Colon (tissue), 2 donors: ENCODE data around the gene ARHGAP44.
"Not testable (repeated sequence)": the region's sequence is repeated elsewhere in the genome, so short reads cannot be mapped to it uniquely, and the experiment has no call there.

Experiments used
- FAIRE-seq: peaks from 2 replicates; lab custom pipeline; 2012; peaks lifted over from hg19 to GRCh38; lab: Jason Lieb, UNC
- donor health status: control.
- donor health status: control.

ARHGAP44 gene

DNA sequence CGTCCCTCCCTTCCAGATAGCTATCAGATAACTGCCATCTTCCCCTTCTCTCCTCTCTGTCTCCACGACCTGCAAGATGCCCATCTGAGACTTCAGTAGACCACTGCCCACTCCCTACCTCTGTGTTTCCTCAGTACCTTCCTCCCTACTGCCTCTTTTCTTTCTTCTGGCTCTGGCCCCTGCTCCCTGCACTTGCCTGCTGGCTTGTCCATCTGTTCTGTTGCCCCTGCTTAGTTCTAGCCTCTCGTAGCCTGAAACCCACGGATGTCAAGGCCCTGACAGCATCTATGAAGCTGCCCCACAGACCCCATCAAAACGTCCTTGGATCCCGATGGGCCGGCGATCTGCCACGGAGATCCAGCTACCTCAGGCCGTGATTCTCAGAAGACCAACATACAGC, 175.5 kb downstream of the ARHGAP44 start:
- no peak for FAIRE-seq

DNA sequence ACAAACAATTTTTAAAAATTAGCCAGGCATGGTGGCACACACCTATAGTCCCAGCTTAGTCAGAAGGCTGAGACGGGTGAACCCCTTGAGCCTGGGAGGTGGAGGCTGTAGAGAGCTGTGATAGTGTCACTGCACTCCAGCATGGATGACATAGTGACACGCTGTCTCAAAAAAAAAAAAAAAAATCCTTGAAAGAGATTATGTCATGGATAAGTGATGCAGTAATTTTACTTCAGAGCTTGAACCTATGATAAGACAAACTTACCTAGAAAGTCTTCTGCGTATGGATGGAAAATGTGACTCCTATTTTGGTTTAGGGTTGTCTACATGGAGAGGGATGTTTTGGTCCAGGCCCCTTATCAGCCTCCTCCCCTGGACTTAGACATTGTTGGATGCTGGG, 176.7 kb downstream of the ARHGAP44 start:
- no peak for FAIRE-seq

DNA sequence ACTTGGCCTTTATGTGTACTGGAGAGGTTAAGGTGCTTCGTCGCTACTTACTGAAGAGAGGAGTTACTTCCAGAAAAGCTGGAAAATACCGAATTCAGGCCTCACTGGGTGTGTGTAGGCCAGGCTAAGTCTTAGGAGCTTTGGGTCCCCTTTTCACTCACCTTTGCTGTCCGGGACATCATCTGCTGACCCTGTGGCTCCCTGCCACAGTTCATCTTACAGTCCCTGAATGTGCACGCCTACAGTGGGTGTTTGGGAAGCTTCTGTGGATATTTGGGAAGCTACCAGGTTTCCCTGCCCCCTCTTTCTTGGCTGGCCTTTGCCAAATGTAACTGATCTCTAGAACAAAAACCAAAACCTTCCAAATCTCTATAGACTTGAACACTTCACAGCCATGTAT, 177.1 kb downstream of the ARHGAP44 start:
- FAIRE-seq = no peak

DNA sequence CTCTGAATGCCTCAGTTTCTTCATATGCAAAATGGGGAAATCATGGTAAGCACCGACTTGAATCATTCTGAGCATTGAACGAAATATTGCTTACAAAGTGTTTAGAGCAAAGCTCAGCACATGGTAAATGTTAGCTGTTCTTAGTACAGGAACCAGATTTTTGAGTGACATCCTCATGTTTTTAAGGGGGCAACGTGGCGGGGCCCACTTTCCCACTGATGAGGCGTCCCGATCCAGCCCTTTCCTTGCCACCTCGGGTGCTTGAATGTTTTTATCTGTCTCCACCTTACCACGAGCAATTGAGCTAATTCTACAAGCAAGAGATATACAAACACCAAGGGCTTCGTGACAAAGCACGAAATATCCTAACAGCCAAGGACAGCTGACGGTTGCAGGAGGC, 178.7 kb downstream of the ARHGAP44 start:
- no peak for FAIRE-seq

DNA sequence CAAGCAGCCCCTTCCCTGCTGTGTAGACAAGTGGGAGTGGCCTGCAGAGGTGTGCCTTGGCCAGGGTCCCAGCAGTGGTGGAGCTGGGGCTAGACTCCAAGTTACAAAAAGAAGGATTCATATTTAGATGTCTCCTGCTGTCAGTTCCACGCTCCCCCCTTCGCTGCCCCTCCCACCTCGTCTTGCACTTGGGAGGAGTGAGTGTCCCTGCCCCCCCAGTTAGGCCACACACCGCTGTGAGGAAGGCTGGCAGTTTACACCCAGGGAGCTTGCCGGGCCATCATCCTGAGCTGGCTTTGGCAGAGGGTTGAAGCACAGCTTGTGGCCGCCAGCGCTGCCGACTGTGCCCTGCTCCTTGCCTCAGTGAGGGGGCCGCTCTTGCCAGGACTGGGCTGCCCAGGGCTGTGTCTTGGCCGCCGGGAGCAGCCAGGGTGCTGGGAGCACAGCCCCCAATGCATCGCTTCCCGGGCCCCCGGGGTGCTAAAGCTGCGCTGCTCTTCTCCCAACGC, 184.3 kb downstream of the ARHGAP44 start:
- no peak for FAIRE-seq

DNA sequence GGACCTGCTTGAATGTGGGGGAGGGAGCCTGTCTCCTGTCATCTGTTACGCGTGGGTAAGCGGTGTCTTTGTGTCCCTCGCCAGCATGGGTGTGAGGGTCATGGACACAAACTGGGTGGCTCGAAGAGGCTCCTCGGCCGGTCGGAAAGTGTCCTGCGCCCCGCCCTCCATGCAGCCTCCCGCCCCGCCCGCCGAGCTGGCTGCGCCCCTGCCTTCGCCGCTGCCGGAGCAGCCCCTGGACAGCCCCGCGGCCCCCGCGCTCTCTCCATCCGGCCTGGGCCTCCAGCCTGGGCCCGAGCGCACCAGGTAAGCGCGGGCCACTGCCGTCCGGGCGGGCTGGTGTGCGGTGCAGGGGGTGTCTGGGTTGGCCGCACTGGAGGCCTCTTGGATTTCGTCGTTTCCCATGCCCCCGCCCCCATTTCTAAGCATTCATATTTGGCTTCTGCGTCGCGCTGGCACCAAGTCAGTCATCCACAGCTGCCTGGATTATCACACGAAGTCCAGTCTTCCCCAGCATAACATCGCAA, 184.8 kb downstream of the ARHGAP44 start:
- no peak for FAIRE-seq

DNA sequence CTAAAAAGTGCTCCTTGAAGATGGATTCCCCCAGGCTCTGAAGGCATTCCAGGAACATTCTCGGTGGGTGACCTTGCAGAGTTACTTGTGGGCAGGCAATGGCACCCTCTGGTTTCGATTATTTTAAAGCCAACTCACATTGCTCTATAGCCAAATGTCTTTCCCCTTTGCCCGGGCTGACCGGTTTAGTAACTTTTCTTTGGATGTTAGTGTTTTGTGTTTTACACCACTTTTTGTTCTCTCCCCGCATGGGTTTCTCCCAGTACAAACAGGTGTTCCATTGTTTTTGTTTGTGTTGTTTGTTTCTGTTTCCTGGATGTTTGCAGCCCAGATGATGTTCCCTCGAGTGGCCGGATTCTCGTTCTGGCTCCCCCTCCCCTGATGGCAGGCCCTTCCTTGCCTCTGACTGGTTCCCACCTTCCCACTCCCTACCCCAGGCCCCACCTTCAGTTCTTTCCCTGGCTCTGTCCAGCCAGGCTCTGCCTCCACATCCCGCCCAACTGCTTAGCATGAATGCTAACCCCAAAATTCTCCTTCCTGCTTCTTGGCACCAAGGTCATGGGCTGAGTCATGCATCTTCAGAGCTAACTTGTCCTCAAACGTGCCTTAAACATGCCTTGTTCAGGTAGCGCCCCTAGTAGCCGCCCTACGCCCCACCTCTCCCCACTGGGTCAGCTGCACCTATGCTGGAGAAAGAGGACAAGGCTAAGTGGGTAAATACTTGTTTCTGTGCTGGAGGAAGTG, 187.9 kb downstream of the ARHGAP44 start:
- FAIRE-seq = no peak

DNA sequence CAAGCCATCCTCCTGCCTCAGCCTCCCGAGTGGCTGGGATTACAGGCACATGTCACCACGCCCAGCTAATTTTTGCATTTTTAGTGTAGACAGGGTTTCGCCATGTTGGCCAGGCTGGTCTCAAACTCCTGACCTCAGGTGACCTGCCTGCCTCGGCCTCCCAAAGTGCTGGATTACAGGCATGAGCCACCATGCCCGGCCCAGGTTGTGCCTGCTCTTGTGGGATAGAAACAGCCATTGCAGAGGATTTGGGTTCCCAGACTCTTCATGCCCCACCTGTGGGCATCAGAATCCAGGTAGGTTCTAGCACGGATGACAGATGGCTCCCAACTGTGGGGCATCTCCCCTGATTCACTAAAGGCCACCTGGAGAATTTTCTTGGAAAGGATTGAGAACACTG, 189.5 kb downstream of the ARHGAP44 start:
- FAIRE-seq = not testable (repeated sequence)

DNA sequence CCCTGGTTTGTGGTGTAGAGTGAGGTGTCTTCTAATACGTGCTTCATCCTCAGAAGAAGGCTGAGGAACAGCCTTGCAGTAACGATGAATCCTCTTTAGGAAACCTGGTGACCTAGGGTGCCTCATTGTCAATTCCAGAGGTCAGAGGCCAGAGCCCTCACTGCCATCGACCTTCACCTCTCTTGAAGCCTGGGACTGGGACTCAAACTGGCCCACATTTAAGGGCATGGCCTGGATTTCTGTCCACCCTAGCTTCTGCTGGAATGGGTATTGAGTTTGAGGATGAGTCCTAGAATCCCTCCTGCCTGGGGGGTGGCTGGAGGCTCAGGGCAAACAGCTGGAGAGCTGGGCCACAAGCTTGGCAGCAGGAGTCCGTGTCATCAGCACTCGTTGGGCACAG, 189.9 kb downstream of the ARHGAP44 start:
- FAIRE-seq = no peak

DNA sequence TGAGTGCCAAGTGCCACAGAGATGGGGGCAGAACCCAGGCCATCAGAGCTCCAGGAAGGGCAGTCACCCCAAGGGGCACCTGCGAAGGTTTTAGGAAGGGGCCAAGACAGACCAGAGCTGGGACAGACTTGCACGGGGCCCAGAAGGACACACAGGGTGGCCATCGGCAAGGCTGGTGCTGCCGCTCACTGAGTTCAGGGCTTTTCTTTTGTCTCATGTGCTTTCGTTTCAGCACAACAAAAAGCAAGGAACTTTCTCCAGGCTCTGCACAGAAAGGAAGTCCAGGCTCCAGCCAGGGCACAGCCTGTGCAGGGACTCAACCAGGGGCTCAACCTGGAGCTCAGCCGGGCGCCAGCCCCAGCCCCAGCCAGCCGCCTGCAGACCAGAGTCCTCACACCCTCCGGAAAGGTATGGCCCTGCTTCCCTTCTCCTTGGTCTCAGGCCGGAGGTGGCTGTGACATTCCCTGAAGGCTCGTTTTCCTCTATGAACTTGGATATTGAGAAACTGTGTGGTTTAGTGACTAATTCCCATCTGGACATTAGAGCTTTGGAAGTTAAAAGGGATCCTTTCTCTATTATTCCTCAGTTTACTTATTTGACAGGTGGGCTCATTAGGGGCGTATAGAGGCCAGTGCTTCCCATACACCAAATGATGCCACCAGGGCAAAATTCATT, 190.7 kb downstream of the ARHGAP44 start:
- no peak for FAIRE-seq

DNA sequence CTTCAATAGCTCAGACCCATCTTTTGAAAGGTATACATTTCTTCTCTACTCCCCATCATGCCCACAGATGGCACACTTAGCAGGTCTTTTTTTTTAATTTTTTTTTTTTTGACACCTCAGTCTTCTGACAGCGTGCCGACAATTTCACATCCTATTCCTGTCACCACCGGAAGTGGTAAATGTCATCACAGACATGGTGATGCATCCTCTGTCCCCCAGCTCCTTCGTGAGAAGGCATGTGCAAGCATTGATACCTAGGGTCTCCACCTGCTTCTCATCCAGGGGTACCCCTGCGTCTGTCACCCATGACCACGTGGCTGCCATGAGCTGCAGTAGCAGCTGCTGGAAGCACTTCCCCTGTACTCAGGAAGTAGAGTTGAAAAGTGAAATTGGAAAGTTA, 192.9 kb downstream of the ARHGAP44 start:
- no peak for FAIRE-seq

DNA sequence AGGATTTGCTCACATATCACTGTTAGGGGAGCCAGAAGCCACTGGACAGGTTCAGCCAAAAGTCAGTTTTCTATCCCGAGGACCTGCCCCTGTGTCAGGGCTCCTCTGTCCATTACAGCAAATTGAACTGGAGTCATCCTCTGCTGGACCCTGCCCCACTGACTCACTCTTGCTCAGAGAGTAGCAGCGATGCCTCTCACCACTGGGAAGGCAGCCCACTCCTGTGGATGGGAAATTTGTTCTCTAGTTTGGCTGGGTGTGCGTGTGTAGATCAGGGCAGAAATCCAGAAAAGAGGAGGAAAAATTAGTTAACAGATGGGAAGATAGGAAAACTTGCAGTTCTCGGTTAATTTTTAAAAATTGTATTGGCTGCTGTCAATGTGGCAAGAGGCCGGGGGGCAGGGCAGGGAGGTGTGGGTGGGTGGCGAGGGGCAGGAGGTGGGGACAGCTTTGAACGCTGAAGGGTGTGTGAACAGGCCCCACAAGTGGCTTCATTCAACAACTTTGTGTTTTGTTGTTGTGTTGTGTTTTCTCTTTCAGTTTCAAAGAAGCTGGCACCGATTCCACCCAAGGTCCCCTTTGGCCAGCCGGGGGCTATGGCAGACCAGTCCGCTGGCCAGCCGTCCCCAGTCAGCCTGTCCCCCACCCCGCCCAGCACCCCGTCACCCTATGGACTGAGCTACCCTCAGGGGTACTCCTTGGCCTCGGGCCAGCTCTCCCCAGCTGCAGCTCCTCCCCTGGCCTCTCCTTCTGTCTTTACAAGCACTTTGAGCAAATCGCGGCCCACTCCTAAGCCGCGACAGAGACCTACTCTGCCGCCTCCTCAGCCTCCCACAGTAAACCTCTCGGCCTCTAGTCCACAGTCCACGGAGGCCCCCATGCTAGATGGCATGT, 194.9 kb downstream of the ARHGAP44 start:
- FAIRE-seq = no peak

DNA sequence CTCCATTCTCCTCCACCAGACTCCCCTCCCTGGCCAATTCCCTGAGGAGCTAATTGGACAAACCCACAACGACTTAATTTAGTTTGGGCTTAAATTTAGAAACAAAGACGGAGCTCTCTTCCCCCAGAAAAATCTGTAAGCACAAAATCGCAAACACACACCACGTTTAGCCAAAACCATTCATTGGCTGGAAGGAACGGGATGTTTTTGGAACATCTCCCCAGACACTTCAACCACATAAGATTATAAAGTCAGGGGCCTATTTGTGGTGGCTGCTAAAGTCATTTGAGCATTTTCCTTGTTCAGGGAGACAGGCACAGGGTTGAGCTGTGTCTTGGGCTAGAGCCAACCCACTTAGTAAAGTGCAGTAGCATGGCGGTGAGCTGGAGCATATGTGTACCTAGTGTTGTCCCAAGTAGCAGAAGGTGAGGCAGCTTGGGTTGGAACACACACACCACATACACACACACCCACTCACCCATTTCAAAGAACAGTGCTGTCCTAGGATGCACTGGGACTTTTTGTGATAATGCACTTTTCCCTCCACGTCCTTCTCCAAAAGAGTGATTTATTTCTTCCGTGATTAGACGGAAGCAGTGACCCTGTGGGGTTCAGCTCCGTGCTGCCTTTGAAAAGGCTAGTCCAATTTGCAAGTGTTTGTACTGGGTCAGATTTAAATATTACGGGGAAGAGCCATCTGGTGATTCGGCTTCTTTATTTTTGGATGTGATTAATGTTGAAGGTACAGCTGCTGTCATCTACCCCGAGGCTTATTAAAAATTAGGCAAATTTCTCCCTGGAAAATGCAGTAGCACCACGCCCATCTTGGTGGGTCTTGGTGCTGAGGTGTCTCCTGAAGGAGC, 196.4 kb downstream of the ARHGAP44 start:
- FAIRE-seq = no peak

DNA sequence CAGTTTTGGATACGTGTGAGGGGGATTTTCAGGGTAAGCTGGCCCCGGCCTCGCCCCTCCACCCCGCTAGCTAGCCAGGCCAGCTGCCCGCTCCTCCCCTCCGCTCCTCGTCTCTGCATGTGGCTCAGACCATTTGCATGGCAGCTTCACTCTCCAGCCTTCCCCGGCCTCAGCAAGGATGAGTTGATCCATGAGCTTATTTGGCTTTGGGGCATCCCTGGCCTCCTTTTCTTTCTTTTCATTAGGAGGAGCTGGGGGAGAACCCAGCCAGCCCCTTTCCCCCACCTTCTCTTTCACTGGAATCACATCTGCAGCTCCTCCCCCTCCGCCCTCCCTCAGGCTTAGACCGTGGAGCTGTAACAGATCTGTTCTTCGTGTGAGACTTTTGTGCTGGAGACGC, 197.8 kb downstream of the ARHGAP44 start:
- FAIRE-seq = no peak

DNA sequence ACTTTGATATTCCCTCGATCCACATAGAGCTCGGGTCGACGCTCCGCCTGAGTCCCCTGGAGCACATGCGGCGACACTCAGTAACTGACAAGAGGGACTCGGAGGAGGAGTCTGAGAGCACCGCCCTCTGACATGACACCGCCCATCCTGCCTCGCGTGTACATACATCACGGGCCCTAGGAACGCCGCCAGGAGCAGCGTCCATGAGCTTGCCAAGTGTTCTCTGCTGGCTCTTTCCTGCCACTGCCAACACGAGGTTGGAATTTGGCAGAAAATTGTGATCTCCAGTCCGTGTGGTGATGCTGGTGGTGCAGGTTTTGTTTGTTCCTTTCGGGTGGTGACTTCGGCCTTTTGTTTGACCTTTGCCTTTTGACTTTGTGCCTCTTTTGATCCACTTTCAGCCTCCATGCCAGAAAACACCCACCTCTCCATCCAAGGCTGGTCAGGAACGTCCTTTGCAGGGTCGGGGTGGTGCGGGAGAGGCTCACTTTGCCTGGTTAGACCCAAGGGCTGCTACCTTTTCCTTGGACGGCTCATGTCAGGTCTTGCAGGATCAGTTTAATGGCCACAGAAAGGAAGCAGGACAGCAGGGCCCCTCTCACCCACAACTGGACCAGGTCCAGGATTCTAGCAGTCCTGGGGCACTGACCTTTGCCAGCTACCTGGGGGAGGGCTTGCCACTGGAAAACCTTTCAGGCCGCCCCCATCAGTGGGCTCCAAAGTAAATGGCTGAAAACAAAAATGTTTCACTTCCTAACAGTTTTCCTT, 200.9 kb downstream of the ARHGAP44 start:
- FAIRE-seq = no peak

DNA sequence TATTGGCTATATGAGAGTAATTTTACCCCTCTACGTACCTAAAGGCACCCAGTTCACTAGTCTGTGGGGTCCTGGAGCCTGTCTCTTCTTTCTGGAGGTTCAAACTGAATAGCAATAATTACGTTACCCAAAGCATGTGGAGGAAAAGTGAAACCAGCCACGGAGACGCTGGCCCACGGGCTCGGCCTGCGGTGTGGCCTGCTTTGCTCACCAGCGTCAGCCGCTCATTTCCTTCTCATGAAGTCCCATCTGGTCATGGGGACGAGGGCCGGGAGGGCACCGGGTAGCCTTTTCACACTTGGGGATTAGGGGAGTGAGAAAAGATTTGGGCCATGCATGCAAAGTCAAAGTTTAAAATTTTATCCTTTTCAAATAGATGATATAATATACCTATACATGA, 201.6 kb downstream of the ARHGAP44 start:
- no peak for FAIRE-seq

DNA sequence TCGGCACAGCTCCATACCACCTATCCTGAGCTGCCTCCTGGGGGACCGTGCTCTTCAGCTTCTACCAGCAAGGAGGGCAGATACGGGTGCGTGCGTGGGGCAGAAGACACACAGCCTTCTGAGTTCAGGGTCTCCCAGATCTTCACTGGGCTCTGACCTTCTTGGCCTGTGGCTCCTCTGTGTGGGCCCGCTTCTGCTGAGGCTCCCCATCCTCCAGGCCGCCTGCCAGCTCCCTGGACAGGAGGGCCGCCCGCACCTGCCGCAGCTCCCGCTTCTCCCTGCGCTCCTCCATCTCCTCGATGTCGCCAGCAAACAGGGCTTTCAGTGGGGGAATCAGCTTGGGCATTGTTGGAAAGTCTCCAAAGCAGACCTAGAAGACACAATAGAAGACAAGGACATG, 203.4 kb downstream of the ARHGAP44 start:
- no peak for FAIRE-seq

DNA sequence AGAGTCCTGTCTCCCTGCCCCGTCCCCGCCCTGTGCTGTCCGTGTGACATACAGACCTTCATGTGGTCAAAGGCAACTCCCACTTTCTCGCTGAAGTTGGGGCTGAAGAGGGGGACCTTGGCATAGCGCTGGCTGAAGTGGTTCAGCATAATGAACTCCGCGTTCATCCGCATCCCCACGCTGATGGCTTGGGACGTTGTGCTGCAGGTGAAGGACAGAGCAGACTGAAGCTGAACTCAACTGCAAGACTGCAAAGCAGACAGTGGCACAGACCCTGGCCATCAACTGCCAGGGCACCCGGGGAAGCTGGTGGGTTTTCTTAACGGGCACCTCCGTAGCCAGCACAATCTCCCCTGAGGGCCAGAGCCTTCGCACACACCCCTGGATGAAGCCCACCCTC, 204.3 kb downstream of the ARHGAP44 start:
- FAIRE-seq = no peak

DNA sequence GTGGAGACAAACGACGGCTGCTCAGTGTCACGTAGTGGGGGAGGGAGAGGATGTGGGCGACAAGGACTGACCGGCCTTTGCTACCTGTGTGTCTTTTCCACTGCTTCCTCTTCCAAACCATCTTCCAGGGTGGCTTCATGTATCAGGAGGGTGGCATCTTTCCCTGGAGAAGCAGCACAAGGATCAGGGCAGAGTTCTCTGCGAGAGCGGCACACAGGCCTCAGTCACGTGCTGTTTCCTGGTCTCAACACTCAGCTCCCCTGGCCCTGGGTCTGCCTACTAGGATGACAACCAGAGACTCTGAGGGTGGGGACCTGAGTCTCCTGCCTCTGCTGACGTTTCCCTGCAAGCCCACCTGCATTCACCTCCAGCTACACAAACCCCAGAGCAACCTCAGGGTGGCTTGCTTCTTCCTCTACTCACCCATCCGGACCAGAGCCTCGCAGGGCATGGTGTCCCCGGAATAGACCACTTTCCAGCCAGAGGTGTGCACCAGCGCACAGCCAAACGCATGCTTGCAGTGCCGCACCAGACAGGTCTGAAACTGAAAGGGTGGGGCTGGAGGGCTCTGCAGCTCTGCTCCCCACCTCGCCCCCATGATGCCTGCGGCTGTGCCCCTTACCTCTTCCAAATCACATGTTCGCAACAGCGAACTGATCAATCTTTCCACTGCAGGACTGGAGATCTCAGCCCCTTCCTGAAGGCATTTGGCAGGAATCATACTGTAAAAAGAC, 205.2 kb downstream of the ARHGAP44 start:
- FAIRE-seq = no peak
